NT2/D1 (cell line): ENCODE measurements around the gene URB2.

Experiments
- SUZ12 ChIP-seq: IDR thresholded peaks from 2 replicates; pipeline ENCODE4 v1.6.1; 2011; ENCODE audit not compliant: insufficient read length, insufficient read depth; ENCODE audit errors: extremely low read depth
- ZNF274 ChIP-seq: IDR thresholded peaks from 2 replicates; pipeline ENCODE4 v1.6.1; 2011; ENCODE audit warnings: mild to moderate bottlenecking, low read depth, low read length

- TF ChIP-seq ZNF274 (no peak), SUZ12 (no peak)
Observed at GRCh38 chr1:229664133-229664689, 38.2 kb downstream of the URB2 start.
